K562 (cell line): Measurements from ENCODE around the gene PCP2. TPM values are rescaled to one million over a fixed set of nuclear protein-coding genes. Genes with fewer than 3 reads are reported as not detected.
A peak's percentile ranks its signal among the peaks of the same experiment; 100 is the strongest.

Experiments
- ATAC-seq: fragments of 200-7000 bp; cut with Tn5 transposase; 3 replicates; pipeline ENCODE4 v1.9.1; 2020; ENCODE audit warnings: moderate library complexity
- BruUV-seq: library from RNA; stranded (reverse); fragments of 400-500 nt; replicated peaks from 2 replicates; lab custom pipeline; 2021; lab: Mats Ljungman, UMichigan
- CTCF ChIA-PET: fragments of 300-600 bp; formaldehyde crosslinking; extraction: SDS; loops from one replicate; lab custom pipeline; 2021; ENCODE audit warnings: low intra/inter-chr PET ratio; lab: Yijun Ruan, JAX
- POLR2A ChIA-PET: fragments of 300-600, 350-650 bp; sonication (Branson Sonifier 250); formaldehyde crosslinking; extraction: SDS; loops from one replicate; lab custom pipeline; 2021; ENCODE audit warnings: antibody characterized with exemption, inconsistent platforms; lab: Yijun Ruan, JAX
- DNase-seq, 4 experiments: peaks; one replicate each; pipeline versions ENCODE4 v3.0.0 to v3.0.0-alpha.2; 2011 to 2018; ENCODE audit warnings: low spot score in 3 of 4, mixed read lengths in 3 of 4; ENCODE audit errors: extremely low read depth in 1 of 4
- FAIRE-seq: peaks from 2 replicates; lab custom pipeline; 2011; peaks lifted over from hg19 to GRCh38; lab: Jason Lieb, UNC
- H2AFZ ChIP-seq: 2 replicates; pipeline ENCODE4 v1.6.0; 2011; ENCODE audit warnings: low read depth, low read length, control low read depth, inconsistent platforms
- H3K27ac ChIP-seq: fragments of 200-600 bp; 3 replicates; pipeline ENCODE4 v1.8.0; 2011; ENCODE audit warnings: low read depth, mild to moderate bottlenecking, control low read depth, inconsistent platforms, low read length, moderate library complexity, mixed read lengths; ENCODE audit errors: extremely low read depth
- H3K27me3 ChIP-seq, 2 experiments: fragments of 300-600 bp in 1 of 2; 2 replicates in 1 of 2; 3 replicates in 1 of 2; pipeline versions ENCODE4 v1.6.0 to v1.8.0; 2011; ENCODE audit warnings: inconsistent platforms in 2 of 2, low read length in 2 of 2, mild to moderate bottlenecking in 1 of 2, mixed read lengths in 1 of 2, moderate library complexity in 1 of 2; ENCODE audit not compliant: control insufficient read depth in 2 of 2, insufficient read depth in 2 of 2
- H3K36me3 ChIP-seq: fragments of 300-600 bp; 3 replicates; pipeline ENCODE4 v1.8.0; 2011; ENCODE audit warnings: mild to moderate bottlenecking, low read length, inconsistent platforms; ENCODE audit not compliant: control insufficient read depth, insufficient read depth
- H3K4me1 ChIP-seq, 2 experiments: fragments of 200-600 bp in 1 of 2; replicated peaks in 1 of 2; 2 replicates in 1 of 2; 3 replicates in 1 of 2; pipeline versions ENCODE4 v1.5.1 to v1.8.0; 2011; ENCODE audit warnings: inconsistent platforms in 2 of 2, low read length in 2 of 2, mild to moderate bottlenecking in 1 of 2, mixed read lengths in 1 of 2, moderate library complexity in 1 of 2; ENCODE audit not compliant: control insufficient read depth in 2 of 2, insufficient read depth in 2 of 2
- H3K4me2 ChIP-seq: 2 replicates; pipeline ENCODE4 v1.6.1; 2011; ENCODE audit warnings: low read length, control low read depth, inconsistent platforms, mixed read lengths; ENCODE audit not compliant: insufficient read depth
- H3K4me3 ChIP-seq: fragments of 200-600 bp; sonication (generic), shearing (Covaris generic); 2 replicates; pipeline ENCODE4 v1.5.1; 2016; ENCODE audit warnings: control low read depth, inconsistent platforms
- H3K79me2 ChIP-seq: fragments of 200-600 bp; 3 replicates; pipeline ENCODE4 v1.8.0; 2011; ENCODE audit warnings: low read length, inconsistent platforms; ENCODE audit not compliant: control insufficient read depth, insufficient read depth
- H3K9ac ChIP-seq, 2 experiments: 2 replicates each; pipeline versions ENCODE4 v1.6.0 to v1.6.1; 2011; ENCODE audit warnings: low read depth in 2 of 2, low read length in 2 of 2, control low read depth in 1 of 2, inconsistent platforms in 1 of 2, mild to moderate bottlenecking in 1 of 2, mixed read lengths in 1 of 2; ENCODE audit not compliant: insufficient read depth in 1 of 2
- H3K9me1 ChIP-seq: one replicate; pipeline ENCODE4 v1.6.0; 2011; ENCODE audit warnings: inconsistent platforms, mild to moderate bottlenecking, low read length, moderate library complexity; ENCODE audit not compliant: control insufficient read depth, insufficient read depth
- H3K9me3 ChIP-seq: replicated peaks from 2 replicates; pipeline ENCODE4 v1.5.1; 2011; ENCODE audit warnings: low read depth, low read length, inconsistent platforms; ENCODE audit not compliant: control insufficient read depth, insufficient read depth
- H4K20me1 ChIP-seq: replicated peaks from 2 replicates; pipeline ENCODE4 v1.6.1; 2011; ENCODE audit warnings: low read length, inconsistent platforms, mixed read lengths; ENCODE audit not compliant: control insufficient read depth, insufficient read depth
- ELF4 ChIP-seq: fragments of 450-650 bp; formaldehyde crosslinking; IDR thresholded peaks from 2 replicates; pipeline ENCODE4 v1.4.0; 2022; ENCODE audit warnings: missing genetic modification characterization
- GABPA ChIP-seq: fragments of 200-800 bp; sonication (Bioruptor generic); conservative IDR thresholded peaks from 2 replicates; pipeline ENCODE4 v1.6.1; 2016; ENCODE audit warnings: low read depth, missing genetic modification characterization, missing compliant biosample characterization
- KDM2B ChIP-seq: fragments of 250-450 bp; sonication (Bioruptor Pico); IDR thresholded peaks from 2 replicates; pipeline ENCODE4 v1.8.0; 2021; ENCODE audit warnings: mild to moderate bottlenecking, moderate library complexity
- KDM5B ChIP-seq: fragments of 200-600 bp; sonication (generic); IDR thresholded peaks from 2 replicates; pipeline ENCODE4 v1.6.1; 2012; ENCODE audit warnings: low read depth, mild to moderate bottlenecking, moderate library complexity, low read length, control low read depth, inconsistent platforms; ENCODE audit not compliant: insufficient replicate concordance
- MEF2A ChIP-seq: IDR thresholded peaks from 2 replicates; pipeline ENCODE4 v1.6.1; 2011; ENCODE audit warnings: low read depth, mild to moderate bottlenecking, low read length, moderate library complexity; ENCODE audit not compliant: control insufficient read depth
- NR2F6 ChIP-seq: fragments of 450-650 bp; formaldehyde crosslinking; IDR thresholded peaks from 2 replicates; pipeline ENCODE4 v1.4.0; 2020; ENCODE audit warnings: mild to moderate bottlenecking
- POLR2G ChIP-seq: fragments of 200-400 bp; formaldehyde crosslinking; IDR thresholded peaks from 2 replicates; pipeline ENCODE4 v1.6.1; 2017; ENCODE audit warnings: low read depth, mild to moderate bottlenecking, antibody characterized with exemption, low read length, moderate library complexity
- RBFOX2 ChIP-seq: fragments of 200-400 bp; formaldehyde crosslinking; IDR thresholded peaks from 2 replicates; pipeline ENCODE4 v1.6.1; 2017; ENCODE audit warnings: low read depth, mild to moderate bottlenecking, low read length, moderate library complexity
- RBM22 ChIP-seq: fragments of 200-400 bp; formaldehyde crosslinking; IDR thresholded peaks from 2 replicates; pipeline ENCODE4 v1.6.1; 2018; ENCODE audit warnings: low read length, low read depth; ENCODE audit not compliant: poor library complexity, severe bottlenecking
- SAFB2 ChIP-seq: fragments of 200-400 bp; formaldehyde crosslinking; IDR thresholded peaks from 2 replicates; pipeline ENCODE4 v1.6.1; 2018; ENCODE audit warnings: borderline replicate concordance, low read length, low read depth, moderate library complexity; ENCODE audit not compliant: severe bottlenecking
- SLC30A9 ChIP-seq: fragments of 250-450 bp; sonication (Bioruptor Pico); IDR thresholded peaks from 2 replicates; pipeline ENCODE4 v1.8.0; 2022; ENCODE audit warnings: mild to moderate bottlenecking, moderate library complexity
- ZBTB9 ChIP-seq: fragments of 450-650 bp; formaldehyde crosslinking; IDR thresholded peaks from 2 replicates; pipeline ENCODE4 v1.4.0; 2020; ENCODE audit warnings: mild to moderate bottlenecking, moderate library complexity
- ZNF217 ChIP-seq: sonication (generic); formaldehyde crosslinking; IDR thresholded peaks from 2 replicates; pipeline ENCODE4 v1.8.0; 2022; ENCODE audit warnings: mild to moderate bottlenecking, missing genetic modification reagents
- ZNF655 ChIP-seq: fragments of 250-450 bp; sonication (Bioruptor Pico); IDR thresholded peaks from 2 replicates; pipeline ENCODE4 v1.5.0; 2021
- WGBS: fragments of 100-300 bp; shearing (Covaris generic); methylation state at CpG from one replicate; pipeline ENCODE4 v1.1.6; 2016; ENCODE audit warnings: low coverage, mixed read lengths; ENCODE audit not compliant: insufficient coverage; ENCODE audit errors: missing lambda C conversion rate; 5-methylcytosine and 5-hydroxymethylcytosine counted together
- in situ Hi-C: fragments of 300-500 bp; cut with MboI; formaldehyde crosslinking; loops from 4 replicates; pipeline ENCODE4 v1.15.0; 2018; ENCODE audit warnings: inconsistent platforms, mixed read lengths
- intact Hi-C: fragments of 100-400 bp; cut with micrococcal nuclease; formaldehyde crosslinking; loops from 2 replicates; pipeline ENCODE4 v1.14.2; 2022
- polyA plus RNA-seq, 8 experiments: library from polyadenylated mRNA; depleted of rRNA in 4 of 8; stranded (reverse) in 5 of 8; unstranded in 3 of 8; fragments of >200 nt; fragmentation: Nextera tagmentation in 2 of 8; fragmentation: Illumina TruSeq in 1 of 8; extraction: Ambion mirVana in 2 of 8; extraction: Trizol in 1 of 8; gene quantifications; 2 replicates each; pipeline versions ENCODE4 v1.2.1 to v1.2.3, GENCODE V29; 2011 to 2014; ENCODE audit warnings: inconsistent platforms in 1 of 8, missing spikeins in 1 of 8
- total RNA-seq, 7 experiments: library from RNA; depleted of rRNA in 6 of 7; stranded (reverse); fragments of >200 nt in 6 of 7; fragmentation: Illumina TruSeq in 2 of 7; extraction: Trizol in 2 of 7; gene quantifications; 2 replicates each; pipeline versions ENCODE4 v1.2.1 to v1.2.3, GENCODE V29; 2011 to 2021; ENCODE audit warnings: low replicate concordance in 1 of 7
- TF ChIP-seq, protein P1 (sequence below): fragments of 450-650 bp; IDR thresholded peaks from 2 replicates; pipeline ENCODE4 v1.6.1; 2018; ENCODE audit warnings: mild to moderate bottlenecking, low read depth; ENCODE audit not compliant: partially characterized antibody
- TF ChIP-seq, protein P2 (sequence below): fragments of 450-650 bp; IDR thresholded peaks from 2 replicates; pipeline ENCODE4 v1.6.1; 2016; ENCODE audit warnings: low read depth, mild to moderate bottlenecking, moderate library complexity

The PCP2 gene
- total and polyA plus RNA-seq, 9 of the 15 experiments (the other 6 are each of a cell fraction or from before 2014, with no cell fraction given) = 0.17 to 1.3 (median 0.49) TPM; not detected in 3

DNA sequence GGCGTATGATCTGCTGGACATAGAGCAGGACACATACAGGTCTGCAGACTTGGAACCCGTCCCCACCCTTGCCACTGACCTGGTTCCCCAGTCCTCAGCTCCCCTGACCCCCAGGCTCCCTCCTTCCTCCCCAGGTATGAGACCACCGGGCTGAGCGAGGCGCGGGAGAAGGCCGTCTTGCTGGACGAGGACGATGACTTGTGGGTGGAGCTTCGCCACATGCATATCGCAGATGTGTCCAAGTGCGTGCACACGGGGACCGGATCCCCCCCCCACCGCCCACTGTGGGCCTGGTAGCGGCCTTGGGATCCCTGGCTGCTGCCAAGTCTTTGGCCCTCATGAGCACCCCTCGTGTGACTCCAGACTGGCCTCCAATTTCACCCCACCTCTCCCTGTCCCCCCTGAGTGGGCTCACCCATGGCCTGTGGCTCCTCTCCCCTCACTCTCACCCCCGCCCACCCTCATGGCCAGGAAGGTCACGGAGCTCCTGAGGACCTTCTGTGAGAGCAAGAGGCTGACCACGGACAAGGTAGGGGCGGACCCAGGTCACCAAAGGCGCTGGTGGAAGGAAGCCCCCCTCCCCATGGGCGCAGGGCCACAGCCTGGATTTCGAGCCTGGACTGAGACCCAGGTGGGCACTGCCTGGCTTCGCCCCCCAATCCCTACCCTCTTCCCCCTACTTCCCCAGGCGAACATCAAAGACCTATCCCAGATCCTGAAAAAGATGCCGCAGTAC, 8.9 kb upstream of the PCP2 start:
- WGBS = 92% methylated on average over 20 of the region's 27 CpGs
- no peak for FAIRE-seq
- TF ChIP-seq KDM5B (no peak), SLC30A9 (CRISPR knock-in tag) (no peak), ZNF655 (CRISPR knock-in tag) (no peak), KDM2B (CRISPR knock-in tag) (no peak), POLR2G (peak; percentile 52; the same call in 1 of the 2 replicates), NR2F6 (CRISPR knock-in tag) (no peak), SAFB2 (no peak), ZNF217 (no peak), ELF4 (CRISPR knock-in tag) (no peak), RBM22 (peak; percentile 8), RBFOX2 (peak; percentile 57), GABPA (tag) (no peak), ZBTB9 (CRISPR knock-in tag) (no peak), MEF2A (no peak)
- TF ChIP-seq, protein P1, sequence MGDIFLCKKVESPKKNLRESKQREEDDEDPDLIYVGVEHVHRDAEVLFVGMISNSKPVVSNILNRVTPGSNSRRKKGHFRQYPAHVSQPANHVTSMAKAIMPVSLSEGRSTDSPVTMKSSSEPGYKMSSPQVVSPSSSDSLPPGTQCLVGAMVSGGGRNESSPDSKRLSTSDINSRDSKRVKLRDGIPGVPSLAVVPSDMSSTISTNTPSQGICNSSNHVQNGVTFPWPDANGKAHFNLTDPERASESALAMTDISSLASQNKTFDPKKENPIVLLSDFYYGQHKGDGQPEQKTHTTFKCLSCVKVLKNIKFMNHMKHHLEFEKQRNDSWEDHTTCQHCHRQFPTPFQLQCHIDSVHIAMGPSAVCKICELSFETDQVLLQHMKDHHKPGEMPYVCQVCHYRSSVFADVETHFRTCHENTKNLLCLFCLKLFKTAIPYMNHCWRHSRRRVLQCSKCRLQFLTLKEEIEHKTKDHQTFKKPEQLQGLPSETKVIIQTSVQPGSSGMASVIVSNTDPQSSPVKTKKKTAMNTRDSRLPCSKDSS = no peak
- TF ChIP-seq, protein P2, sequence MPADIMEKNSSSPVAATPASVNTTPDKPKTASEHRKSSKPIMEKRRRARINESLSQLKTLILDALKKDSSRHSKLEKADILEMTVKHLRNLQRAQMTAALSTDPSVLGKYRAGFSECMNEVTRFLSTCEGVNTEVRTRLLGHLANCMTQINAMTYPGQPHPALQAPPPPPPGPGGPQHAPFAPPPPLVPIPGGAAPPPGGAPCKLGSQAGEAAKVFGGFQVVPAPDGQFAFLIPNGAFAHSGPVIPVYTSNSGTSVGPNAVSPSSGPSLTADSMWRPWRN = no peak

More for the DNA sequence above, 8.9 kb upstream of the PCP2 start:
- DNase-seq (no peak), ATAC-seq (no peak)
- H3K9me1 ChIP-seq = no peaks in the 10 kb centered on the region
- in situ Hi-C loops = no loop called here
- POLR2A ChIA-PET = interaction anchor here (0.5 to 1.1 kb wide), 3 partner anchors 13 to 116 kb away, joined by 3 read pairs; partner anchors contain the start of genes PET100 and XAB2
- intact Hi-C loops = no loop called here
- H3K9me3 ChIP-seq = peaks cover 6% of the 10 kb centered on the region; the same call in 1 of the 2 replicates
- H4K20me1 ChIP-seq = peaks cover 21% of the 10 kb centered on the region
- peaks cover 31% of the 10 kb centered on the region for H3K79me2 ChIP-seq
- no peak overlapping the region for H3K4me3 ChIP-seq
- CTCF ChIA-PET = no interaction called here
- no peak overlapping the region for H3K4me2 ChIP-seq
- H3K27ac ChIP-seq = no peak overlapping the region
- 0 out of 4 replicates have a peak overlapping the region, but pooled peaks of 1 of the 2 experiments have one; percentile 14 for H3K9ac ChIP-seq
- no peak overlapping the region for H2AFZ ChIP-seq
- BruUV-seq = no TSS peak
- H3K4me1 ChIP-seq = peaks cover 3 to 75% of the 10 kb centered on the region in 2 experiments; a peak in 4 of 5 replicates
- H3K36me3 ChIP-seq = peaks cover 75% of the 10 kb centered on the region; the same call in 2 of the 3 replicates
- no peaks in the 10 kb centered on the region; a peak in 1 of 5 replicates for H3K27me3 ChIP-seq
